GM12874 (cell line): Measurements from ENCODE around the gene TOMM7.

Experiments
- CTCF ChIP-seq: IDR thresholded peaks from 2 replicates; pipeline ENCODE4 v1.5.1; 2011; ENCODE audit warnings: low read depth, mild to moderate bottlenecking, control low read depth, low read length, moderate library complexity; ENCODE audit not compliant: insufficient read depth

TOMM7 gene

GRCh38 chr7:22802426-22802825, 20.2 kb downstream of the TOMM7 start:
- TF ChIP-seq CTCF, result no peak

GRCh38 chr7:22801912-22802311, 20.7 kb downstream of the TOMM7 start:
- TF ChIP-seq CTCF, result no peak

- no peak for TF ChIP-seq CTCF
These were observed 23.0 kb downstream of the TOMM7 start for GRCh38 chr7:22799633-22800032.

GRCh38 chr7:22793593-22794462, 28.8 kb downstream of the TOMM7 start:
- no peak for TF ChIP-seq CTCF

GRCh38 chr7:22791204-22792158, 31.2 kb downstream of the TOMM7 start:
- no peak for TF ChIP-seq CTCF

GRCh38 chr7:22787951-22788350, 34.7 kb downstream of the TOMM7 start:
- no peak for TF ChIP-seq CTCF

GRCh38 chr7:22786290-22786932, 36.2 kb downstream of the TOMM7 start:
- TF ChIP-seq CTCF, result no peak
